ENCODE data around the gene TCF12. TPM values are rescaled to one million over a fixed set of nuclear protein-coding genes. Genes with fewer than 3 reads are reported as not detected.
A peak's percentile ranks its signal among the peaks of the same experiment; 100 is the strongest.

Gene TCF12
- total RNA-seq, result 100 to 1,000 TPM in 1 of 4 donors, 10 to 100 TPM in 3; 50.5 to 117 (median 89.8) TPM

GRCh38 chr15:56918046-56918938 is at the start of gene TCF12:
TSS of gene TCF12 (plus strand) at chr15:56918644. CDS start at chr15:56919914, 1,270 bp downstream.
- DNase-seq (ENCODE audit: low spot score in 2 of 2), result peak; percentile 87 to 98
- 0 to 2% methylated on average over 35 to 60 of the region's 97 CpGs for WGBS, 2 donors
- no peak for TF ChIP-seq CTCF (IDR thresholded peaks at IDR 0.05)
- TF ChIP-seq POLR2A (IDR thresholded peaks at IDR 0.05), result no peak
- intact Hi-C loops (cut with DNase I; ENCODE audit: low total_unique reads), result no loop called here
- H3K4me3 ChIP-seq (ENCODE audit: low read depth, poor library complexity, severe bottlenecking), result peak within 1 kb of the TSS; percentile 95

- intact Hi-C loops (cut with DNase I; ENCODE audit: low total_unique reads), result no loop called here
- no peak for TF ChIP-seq POLR2A (IDR thresholded peaks at IDR 0.05)
- TF ChIP-seq CTCF (IDR thresholded peaks at IDR 0.05), result peak in 1 of 3 donors; percentile 27
- no peak for DNase-seq (ENCODE audit: low spot score in 2 of 2)
- H3K4me3 ChIP-seq (ENCODE audit: low read depth, poor library complexity, severe bottlenecking), result no peak overlapping the region
- 73 to 77% methylated on average over 3 of the region's 3 CpGs for WGBS, 2 donors
These were observed 48.9 kb upstream of the TCF12 start for GRCh38 chr15:56869573-56869972.

- WGBS, 2 donors, result 36 to 48% methylated on average over 1 of the region's 1 CpG
- intact Hi-C loops (cut with DNase I; ENCODE audit: low total_unique reads), result no loop called here
- no peak overlapping the region for H3K4me3 ChIP-seq (ENCODE audit: low read depth, poor library complexity, severe bottlenecking)
- TF ChIP-seq CTCF (IDR thresholded peaks at IDR 0.05) (no peak), POLR2A (IDR thresholded peaks at IDR 0.05) (no peak)
- no peak for DNase-seq (ENCODE audit: low spot score in 2 of 2)
These were observed 47.3 kb upstream of the TCF12 start for GRCh38 chr15:56871185-56871584.

- H3K4me3 ChIP-seq (ENCODE audit: low read depth, poor library complexity, severe bottlenecking), result no peak overlapping the region
- intact Hi-C loops (cut with DNase I; ENCODE audit: low total_unique reads), result no loop called here
- no peak for TF ChIP-seq POLR2A (IDR thresholded peaks at IDR 0.05)
- no peak for TF ChIP-seq CTCF (IDR thresholded peaks at IDR 0.05)
- no peak for DNase-seq (ENCODE audit: low spot score in 2 of 2)
- WGBS, 2 donors, result 77% methylated on average over 4 of the region's 4 CpGs
These were observed 46.6 kb upstream of the TCF12 start for GRCh38 chr15:56871867-56872266.

GRCh38 chr15:56877255-56877970 is 41.0 kb upstream of the TCF12 start:
- H3K4me3 ChIP-seq (ENCODE audit: low read depth, poor library complexity, severe bottlenecking), result no peak overlapping the region
- 90 to 92% methylated on average over 8 of the region's 8 CpGs for WGBS, 2 donors
- no peak for DNase-seq (ENCODE audit: low spot score in 2 of 2)
- intact Hi-C loops (cut with DNase I; ENCODE audit: low total_unique reads), result no loop called here
- no peak for TF ChIP-seq CTCF (IDR thresholded peaks at IDR 0.05)
- TF ChIP-seq POLR2A (IDR thresholded peaks at IDR 0.05), result no peak
